ENCODE results near the gene GRID1. TPM values are rescaled to one million over a fixed set of nuclear protein-coding genes. Genes with fewer than 3 reads are reported as not detected.

The GRID1 gene
- polyA plus RNA-seq, 12 donors: 3.0 to 7.0 (median 4.9) TPM; not detected in 2

- DNase-seq: no peak
Measured at GRCh38 chr10:86139066-86139657, 227.4 kb downstream of the GRID1 start.

- DNase-seq: no peak
Measured at GRCh38 chr10:86138551-86139065, 228.0 kb downstream of the GRID1 start.

GRCh38 chr10:86137561-86137960, 229.0 kb downstream of the GRID1 start:
- DNase-seq: no peak

- no peak for DNase-seq
Measured at GRCh38 chr10:86136934-86137333, 229.7 kb downstream of the GRID1 start.

GRCh38 chr10:86135191-86135590, 231.4 kb downstream of the GRID1 start:
- no peak for DNase-seq

GRCh38 chr10:86130737-86131475, 235.7 kb downstream of the GRID1 start:
- DNase-seq: no peak

- no peak for DNase-seq
Measured at GRCh38 chr10:86130041-86130440, 236.6 kb downstream of the GRID1 start.

- no peak for DNase-seq
Measured at GRCh38 chr10:86128360-86128759, 238.2 kb downstream of the GRID1 start.

GRCh38 chr10:86127274-86127819, 239.2 kb downstream of the GRID1 start:
- no peak for DNase-seq

GRCh38 chr10:86124734-86125133, 241.9 kb downstream of the GRID1 start:
- DNase-seq: no peak

GRCh38 chr10:86123715-86124114, 242.9 kb downstream of the GRID1 start:
- DNase-seq: no peak

GRCh38 chr10:86123304-86123703, 243.3 kb downstream of the GRID1 start:
- no peak for DNase-seq

GRCh38 chr10:86122646-86123045, 243.9 kb downstream of the GRID1 start:
- no peak for DNase-seq

- no peak for DNase-seq
Measured at GRCh38 chr10:86121200-86121599, 245.4 kb downstream of the GRID1 start.

GRCh38 chr10:86117051-86117450, 249.5 kb downstream of the GRID1 start:
- no peak for DNase-seq

GRCh38 chr10:86113983-86114382, 252.6 kb downstream of the GRID1 start:
- no peak for DNase-seq

- no peak for DNase-seq
Measured at GRCh38 chr10:86113501-86113900, 253.1 kb downstream of the GRID1 start.

- DNase-seq: no peak
Measured at GRCh38 chr10:86113044-86113443, 253.6 kb downstream of the GRID1 start.

GRCh38 chr10:86111902-86112545, 254.6 kb downstream of the GRID1 start:
- DNase-seq: no peak

- no peak for DNase-seq
Measured at GRCh38 chr10:86110156-86110786, 256.3 kb downstream of the GRID1 start.

- no peak for DNase-seq
Measured at GRCh38 chr10:86109421-86109820, 257.2 kb downstream of the GRID1 start.

- DNase-seq: no peak
Measured at GRCh38 chr10:86108696-86109095, 257.9 kb downstream of the GRID1 start.
